NOMO-1 treated with DMSO at 0.1 percent for 48 hours (cell line): ENCODE data around the gene RAC3.
A peak's percentile ranks its signal among the peaks of the same experiment; 100 is the strongest.

Experiments
- DNase-seq: peaks from one replicate; lab custom pipeline; 2025; ENCODE audit not compliant: unreplicated experiment; lab: John Stamatoyannopoulos, UW

Gene RAC3

GRCh38 chr17:82065193-82065637 lies 33.7 kb downstream of the RAC3 start:
- no peak for DNase-seq

GRCh38 chr17:82065638-82066303 lies 34.3 kb downstream of the RAC3 start, which contains the start of gene DUS1L:
Gene DUS1L, minus strand, starts transcription at chr17:82065804. Its CDS starts 745 bp downstream, at chr17:82065059.
- peak; percentile 10 for DNase-seq

GRCh38 chr17:82070611-82071010 lies 39.1 kb downstream of the RAC3 start:
- no peak for DNase-seq

GRCh38 chr17:82072827-82073226 lies 41.3 kb downstream of the RAC3 start:
- DNase-seq, result no peak

GRCh38 chr17:82073446-82073845 lies 42.0 kb downstream of the RAC3 start:
- no peak for DNase-seq

- no peak for DNase-seq
Observed at GRCh38 chr17:82076018-82076784, 44.7 kb downstream of the RAC3 start.

GRCh38 chr17:82076785-82077591 lies 45.5 kb downstream of the RAC3 start:
- DNase-seq, result no peak

GRCh38 chr17:82077617-82078358 lies 46.3 kb downstream of the RAC3 start:
- no peak for DNase-seq

GRCh38 chr17:82078433-82078832 lies 47.0 kb downstream of the RAC3 start:
- DNase-seq, result no peak

GRCh38 chr17:82079001-82079677 lies 47.7 kb downstream of the RAC3 start:
- DNase-seq, result no peak

GRCh38 chr17:82080048-82080788 lies 48.7 kb downstream of the RAC3 start:
- DNase-seq, result no peak

GRCh38 chr17:82080789-82081464 lies 49.4 kb downstream of the RAC3 start:
- DNase-seq, result no peak

- no peak for DNase-seq
Observed at GRCh38 chr17:82081546-82081945, 50.1 kb downstream of the RAC3 start.

GRCh38 chr17:82081966-82082365 lies 50.5 kb downstream of the RAC3 start:
- no peak for DNase-seq

GRCh38 chr17:82082456-82082855 lies 51.0 kb downstream of the RAC3 start:
- DNase-seq, result no peak

GRCh38 chr17:82083009-82083408 lies 51.5 kb downstream of the RAC3 start:
- no peak for DNase-seq
